ENCODE data around the gene HACD2.

The HACD2 gene

DNA sequence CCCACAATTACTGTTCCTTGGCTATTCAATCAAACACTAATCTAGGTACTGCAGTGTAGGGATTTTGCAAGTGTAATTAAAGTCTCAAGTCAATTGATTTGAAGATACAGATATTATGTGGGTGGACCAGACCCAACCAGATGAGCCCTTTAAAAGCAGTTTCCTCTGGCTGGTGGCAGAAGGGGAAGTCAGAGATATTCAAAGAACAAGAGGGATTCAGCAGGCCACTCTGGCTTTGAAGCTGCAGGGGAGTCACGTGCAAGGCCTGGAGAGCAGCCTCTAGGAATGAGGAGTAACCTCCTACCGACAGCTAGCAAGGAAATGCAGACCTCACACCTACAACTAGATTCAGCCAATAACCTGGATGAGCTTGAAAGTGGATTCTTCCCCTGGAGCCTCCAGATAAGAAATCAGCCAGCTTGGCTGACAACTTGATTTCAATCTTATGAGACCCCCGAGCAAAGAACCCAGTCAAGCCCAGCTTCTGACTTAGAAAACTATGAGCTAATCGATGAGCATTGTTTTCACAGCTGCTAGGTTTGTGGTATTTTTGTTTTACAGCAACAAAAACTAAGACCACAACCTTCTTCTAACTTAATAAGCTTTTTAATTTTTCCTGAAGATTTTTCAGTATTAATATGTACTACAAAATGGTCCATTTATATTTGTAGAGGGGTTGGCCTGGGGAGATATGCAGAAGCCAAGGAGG is 13.4 kb downstream of the HACD2 start:
- DNase-seq (ENCODE audit: low read depth, low spot score) = no peak

DNA sequence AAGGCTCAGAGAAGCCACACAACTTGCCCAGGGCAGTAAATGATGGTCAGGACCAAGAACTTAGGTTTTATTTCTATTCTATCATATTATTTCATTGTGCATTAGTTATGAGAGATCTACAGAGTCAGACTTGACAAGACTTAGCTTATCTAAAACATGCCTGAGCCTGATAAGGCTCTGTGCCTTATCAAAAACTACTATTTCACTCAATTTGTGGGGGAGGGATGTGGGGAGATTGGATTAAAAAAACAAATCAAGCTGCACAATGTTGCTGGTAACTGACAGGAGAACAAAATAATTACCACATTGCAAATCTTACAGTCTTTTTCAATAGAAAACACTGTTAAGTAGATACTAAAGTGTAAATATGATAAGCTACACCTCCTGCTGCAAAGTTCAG is 16.0 kb downstream of the HACD2 start:
- DNase-seq (ENCODE audit: low read depth, low spot score) = no peak

- no peak for DNase-seq (ENCODE audit: low read depth, low spot score)
Observed at GRCh38 chr3:123568034-123568433, 16.8 kb downstream of the HACD2 start.

DNA sequence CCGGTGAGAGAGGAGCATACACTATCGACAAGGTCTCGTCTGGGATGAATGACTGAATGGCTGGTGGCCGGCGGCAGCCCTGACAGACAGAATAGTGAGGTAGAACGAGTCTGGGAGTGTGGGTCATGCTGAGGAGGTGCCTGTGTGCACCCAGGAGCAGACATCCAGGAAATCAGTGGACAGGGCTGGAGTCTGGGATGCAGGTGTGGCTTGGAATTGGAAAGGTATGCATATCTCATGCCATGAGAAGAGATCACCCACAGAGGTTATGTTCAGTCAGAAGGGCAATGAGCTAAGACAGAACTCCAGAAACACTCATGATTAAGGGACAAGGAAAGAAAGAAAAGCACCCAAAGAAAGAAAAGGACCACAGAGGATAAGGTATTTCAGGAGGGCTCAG is 20.8 kb downstream of the HACD2 start:
- no peak for DNase-seq (ENCODE audit: low read depth, low spot score)

GRCh38 chr3:123562547-123562946 is 22.3 kb downstream of the HACD2 start:
- DNase-seq (ENCODE audit: low read depth, low spot score) = no peak

GRCh38 chr3:123561188-123561587 is 23.7 kb downstream of the HACD2 start:
- DNase-seq (ENCODE audit: low read depth, low spot score) = no peak

- DNase-seq (ENCODE audit: low read depth, low spot score) = no peak
Observed at GRCh38 chr3:123559040-123559861, 25.6 kb downstream of the HACD2 start.

DNA sequence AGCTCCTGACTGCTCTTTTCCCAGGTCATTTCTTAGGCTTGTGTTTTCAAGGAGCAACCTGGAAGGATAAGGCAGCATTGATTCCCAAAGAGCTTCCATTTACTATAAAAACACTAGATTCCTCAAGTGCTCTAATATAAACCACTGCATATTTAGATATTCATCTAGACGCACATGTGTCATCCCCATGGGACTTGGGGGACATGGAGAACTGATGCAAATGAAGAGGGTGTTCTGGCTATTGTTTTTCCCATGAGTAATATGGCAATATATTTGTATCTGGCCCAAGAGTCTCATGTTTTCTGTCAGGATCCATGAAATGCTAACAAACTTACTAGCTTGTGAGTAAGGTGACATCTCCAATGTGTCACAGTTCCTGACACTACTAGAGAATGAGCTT is 31.3 kb downstream of the HACD2 start:
- no peak for DNase-seq (ENCODE audit: low read depth, low spot score)

DNA sequence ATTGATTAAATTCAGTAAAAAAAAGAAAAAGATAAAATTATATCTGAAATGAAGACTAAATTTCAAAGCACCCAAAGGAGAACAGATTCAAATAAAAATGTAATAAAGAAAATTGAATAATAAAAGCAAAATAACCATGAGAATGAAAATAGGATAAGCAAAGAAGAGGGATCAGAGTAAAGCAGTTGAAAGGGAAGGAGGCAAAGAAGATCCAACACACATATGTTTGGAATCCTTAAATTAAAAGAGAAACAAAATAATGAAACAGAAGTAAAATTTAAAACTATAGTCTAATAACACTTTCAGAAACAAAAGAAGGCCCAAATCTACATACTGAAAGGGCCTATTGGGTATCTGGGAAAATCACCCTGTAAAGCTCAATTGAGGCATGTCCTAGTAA is 32.1 kb downstream of the HACD2 start:
- no peak for DNase-seq (ENCODE audit: low read depth, low spot score)

DNA sequence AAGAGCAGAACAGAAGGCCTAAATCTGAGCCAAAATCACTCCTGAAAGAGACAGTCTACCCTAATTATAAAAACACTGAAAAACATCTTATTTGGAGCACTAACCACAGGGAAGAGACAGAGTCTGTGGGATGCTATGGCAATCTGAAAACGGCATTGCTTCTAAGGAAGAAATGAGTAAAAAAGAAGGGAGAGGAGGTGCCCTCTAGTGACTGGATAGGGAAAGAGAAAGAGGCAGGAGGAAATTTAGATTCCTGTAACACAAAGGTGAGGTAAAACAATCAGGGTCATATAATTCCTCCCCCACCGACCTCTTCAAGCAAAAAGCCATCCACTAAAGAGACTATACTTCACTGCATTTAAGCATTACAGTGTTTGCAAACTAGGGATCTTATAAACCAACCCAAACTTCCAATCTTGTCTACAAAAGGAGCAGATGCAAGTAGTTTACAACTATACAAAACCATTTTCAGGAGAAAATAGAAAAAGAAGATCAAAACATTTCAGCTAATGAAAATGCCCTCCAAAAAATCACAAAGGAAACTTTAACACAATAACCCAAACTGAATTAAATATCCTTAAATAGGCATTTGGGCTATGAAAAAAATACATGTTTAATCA is 32.6 kb downstream of the HACD2 start:
- DNase-seq (ENCODE audit: low read depth, low spot score) = no peak

DNA sequence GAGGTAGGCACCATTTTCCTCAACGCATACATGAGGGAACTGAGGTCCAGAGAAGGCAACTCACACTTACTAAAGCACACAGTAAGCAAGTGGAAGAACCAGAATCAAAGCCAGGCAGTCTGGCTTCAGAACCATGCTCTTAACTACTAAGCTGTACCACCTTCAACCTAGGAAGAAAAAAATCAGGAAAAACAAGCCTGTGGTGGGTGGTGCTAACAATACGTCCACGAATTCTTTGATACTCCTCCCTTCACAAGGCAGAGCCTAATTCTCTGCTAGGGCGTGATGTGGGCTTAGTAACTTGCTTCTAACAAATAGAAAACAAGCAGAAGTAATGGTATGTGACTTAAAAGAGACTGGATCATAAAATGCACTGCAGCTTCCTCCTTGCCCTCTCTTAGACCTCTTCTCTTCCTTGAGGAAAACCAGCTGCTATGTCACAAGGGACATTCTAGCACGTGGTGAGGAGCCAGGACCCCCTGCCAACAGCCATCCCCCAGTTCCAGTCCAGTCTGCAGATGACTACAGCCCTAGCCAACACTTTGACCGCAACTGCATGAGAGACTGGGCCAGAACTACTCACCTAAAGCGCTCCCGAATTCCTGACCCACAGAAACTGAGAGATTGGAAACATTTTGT is 36.9 kb downstream of the HACD2 start:
- DNase-seq (ENCODE audit: low read depth, low spot score) = no peak

GRCh38 chr3:123546133-123546755 is 38.6 kb downstream of the HACD2 start:
- DNase-seq (ENCODE audit: low read depth, low spot score) = no peak

GRCh38 chr3:123543950-123544349 is 40.9 kb downstream of the HACD2 start:
- no peak for DNase-seq (ENCODE audit: low read depth, low spot score)

- DNase-seq (ENCODE audit: low read depth, low spot score) = no peak
Observed at GRCh38 chr3:123540285-123540684, 44.6 kb downstream of the HACD2 start.

- no peak for DNase-seq (ENCODE audit: low read depth, low spot score)
Observed at GRCh38 chr3:123536153-123536895, 48.5 kb downstream of the HACD2 start.

DNA sequence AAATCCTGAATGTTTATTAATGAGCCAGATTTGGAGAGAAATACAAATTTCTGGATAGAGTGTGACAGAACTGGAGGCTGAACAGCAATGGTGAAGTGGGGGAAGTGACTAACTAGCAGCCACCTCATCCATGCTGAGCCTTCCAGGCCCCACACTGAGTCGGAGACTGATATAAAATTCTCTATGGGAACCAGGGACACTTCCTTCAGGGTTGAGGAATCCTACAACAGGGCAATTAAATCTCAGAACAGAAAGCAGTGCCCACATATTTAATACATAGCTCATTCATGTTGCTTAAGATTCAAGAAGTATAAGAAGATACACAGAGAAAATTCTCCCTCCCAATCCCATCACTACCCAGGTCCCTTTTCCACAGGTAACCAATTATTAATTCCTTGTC is 49.3 kb downstream of the HACD2 start:
- no peak for DNase-seq (ENCODE audit: low read depth, low spot score)

DNA sequence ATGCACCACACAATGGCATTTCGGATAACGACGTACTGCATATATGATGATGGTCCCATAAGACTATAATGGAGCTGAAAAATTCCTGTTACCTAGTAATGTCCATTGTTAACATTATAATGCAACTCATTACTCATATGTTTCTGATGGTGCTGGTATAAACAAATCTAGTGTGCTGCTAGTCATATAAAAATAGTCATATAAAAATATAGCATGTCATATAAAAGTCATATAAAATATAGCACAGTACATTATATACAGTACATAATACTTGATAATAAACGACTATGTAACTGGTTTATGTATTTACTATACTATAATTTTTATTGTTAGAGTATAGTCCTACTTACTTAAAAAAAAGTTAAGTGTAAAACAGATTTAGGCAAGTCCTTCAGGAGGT is 50.6 kb downstream of the HACD2 start:
- no peak for DNase-seq (ENCODE audit: low read depth, low spot score)

GRCh38 chr3:123533554-123534159 is 51.2 kb downstream of the HACD2 start:
- no peak for DNase-seq (ENCODE audit: low read depth, low spot score)

DNA sequence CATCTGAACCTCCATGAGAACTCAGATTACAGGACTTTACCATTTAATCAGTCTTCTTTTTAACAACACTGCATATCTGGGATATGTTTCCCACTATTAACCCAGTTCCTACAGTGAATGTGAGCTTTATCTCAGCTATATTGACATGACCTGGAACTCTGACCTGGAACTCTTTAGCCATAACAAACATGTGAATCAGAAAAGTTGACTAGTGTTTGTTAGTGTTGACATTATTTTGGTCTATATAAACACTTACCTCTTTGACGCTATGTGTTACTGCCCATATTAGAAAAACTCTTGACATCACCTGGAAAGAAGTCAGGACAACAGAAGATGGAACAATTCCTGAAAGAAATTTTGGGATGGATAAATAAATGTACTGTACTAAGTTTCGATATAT is 56.7 kb downstream of the HACD2 start:
- no peak for DNase-seq (ENCODE audit: low read depth, low spot score)

DNA sequence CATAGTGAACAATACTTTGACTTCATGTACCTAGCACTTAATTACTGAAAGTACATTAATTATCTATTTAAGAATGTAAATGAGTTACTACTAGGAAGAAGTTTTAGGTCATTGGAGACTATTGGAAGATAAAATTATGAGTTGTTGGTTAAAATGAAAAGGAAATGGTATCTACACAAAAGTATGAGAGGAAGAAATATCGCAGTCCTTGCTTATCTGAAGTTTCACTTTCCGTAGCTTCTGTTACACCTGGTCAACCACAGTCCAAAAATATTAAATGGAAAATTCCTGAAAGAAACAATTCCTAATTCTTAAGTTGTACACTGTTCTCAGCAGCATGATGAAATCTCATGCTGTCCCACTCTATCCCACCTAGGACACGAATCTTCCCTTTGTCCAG is 57.8 kb downstream of the HACD2 start:
- no peak for DNase-seq (ENCODE audit: low read depth, low spot score)

DNA sequence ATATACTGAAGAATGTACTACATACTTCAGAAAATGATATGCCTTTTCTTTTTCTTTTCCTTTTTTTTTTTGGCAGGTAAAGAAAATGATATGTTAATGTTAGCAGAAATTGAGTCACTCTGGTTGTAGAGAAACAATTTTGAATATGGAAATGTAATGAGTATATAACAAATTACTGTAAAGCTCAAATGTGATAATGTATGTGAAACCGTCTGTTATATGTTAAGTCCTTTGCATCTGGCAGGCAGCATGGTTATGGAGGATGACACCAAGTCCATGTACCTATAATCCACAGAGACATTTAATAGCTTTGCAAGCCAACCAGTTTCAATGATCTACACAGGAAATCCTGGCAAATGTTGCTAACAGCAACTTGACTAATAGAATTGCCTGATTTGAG is 58.4 kb downstream of the HACD2 start:
- no peak for DNase-seq (ENCODE audit: low read depth, low spot score)
